CD14-positive monocyte (primary cell): ENCODE measurements around the gene DNAJB8. TPM values are rescaled to one million over a fixed set of nuclear protein-coding genes. Genes with fewer than 3 reads are reported as not detected.
A peak's percentile ranks its signal among the peaks of the same experiment; 100 is the strongest.

Experiments used
- DNase-seq, 3 donors: peaks; one replicate each; pipeline ENCODE4 v3.0.0-alpha.2; 2011 to 2022
- H2AFZ ChIP-seq: 2 replicates; pipeline ENCODE4 v1.6.0; 2012; ENCODE audit warnings: mild to moderate bottlenecking, low read depth, low read length, inconsistent platforms; ENCODE audit not compliant: insufficient read depth, poor library complexity, severe bottlenecking
- H3K27ac ChIP-seq, 2 donors: 1 replicate in 1 of 2; 2 replicates in 1 of 2; pipeline ENCODE4 v1.5.1; 2012 to 2013; ENCODE audit warnings: low read length in 2 of 2, control low read depth in 1 of 2, inconsistent platforms in 1 of 2, low read depth in 1 of 2, mild to moderate bottlenecking in 1 of 2
- H3K27me3 ChIP-seq, 2 donors: one replicate each; pipeline versions ENCODE4 v1.6.0 to v1.6.1; 2011 to 2013; ENCODE audit warnings: low read length in 2 of 2; ENCODE audit not compliant: control insufficient read depth in 2 of 2, insufficient read depth in 2 of 2
- H3K36me3 ChIP-seq, 2 donors: replicated peaks in 1 of 2; 1 replicate in 1 of 2; 2 replicates in 1 of 2; pipeline versions ENCODE4 v1.5.1 to v1.6.1; 2012 to 2013; ENCODE audit warnings: low read length in 2 of 2, control low read depth in 1 of 2, inconsistent platforms in 1 of 2, mild to moderate bottlenecking in 1 of 2; ENCODE audit not compliant: insufficient read depth in 2 of 2, control insufficient read depth in 1 of 2
- H3K4me1 ChIP-seq, 2 donors: 1 replicate in 1 of 2; 2 replicates in 1 of 2; pipeline versions ENCODE4 v1.5.1 to v1.6.1; 2012 to 2013; ENCODE audit warnings: low read length in 2 of 2, control low read depth in 1 of 2, inconsistent platforms in 1 of 2, mild to moderate bottlenecking in 1 of 2, moderate library complexity in 1 of 2; ENCODE audit not compliant: insufficient read depth in 2 of 2, control insufficient read depth in 1 of 2
- H3K4me2 ChIP-seq: replicated peaks from 2 replicates; pipeline ENCODE3; 2012; ENCODE audit warnings: low read length, moderate library complexity, mild to moderate bottlenecking; ENCODE audit not compliant: poor library complexity, severe bottlenecking; ENCODE audit errors: extremely low read depth
- H3K4me3 ChIP-seq, 3 experiments: fragments of 200-600 bp in 1 of 3; sonication (generic) in 1 of 3; replicated peaks in 1 of 3; 1 replicate in 2 of 3; 2 replicates in 1 of 3; pipeline ENCODE4 v1.5.1; 2011 to 2013; ENCODE audit warnings: low read length in 3 of 3, mild to moderate bottlenecking in 3 of 3, control low read depth in 2 of 3, low read depth in 2 of 3, inconsistent platforms in 1 of 3, moderate library complexity in 1 of 3
- H3K79me2 ChIP-seq: 2 replicates; pipeline ENCODE4 v1.6.0; 2012; ENCODE audit warnings: mild to moderate bottlenecking, control low read depth, inconsistent platforms, low read length, moderate library complexity; ENCODE audit not compliant: insufficient read depth
- H3K9ac ChIP-seq: 2 replicates; pipeline ENCODE4 v1.6.0; 2017; ENCODE audit warnings: low read length, mild to moderate bottlenecking; ENCODE audit not compliant: insufficient read depth, poor library complexity, severe bottlenecking
- H3K9me3 ChIP-seq, 2 donors: replicated peaks in 1 of 2; 1 replicate in 1 of 2; 2 replicates in 1 of 2; pipeline versions ENCODE4 v1.5.1 to v1.6.1; 2012 to 2013; ENCODE audit warnings: low read length in 2 of 2, control low read depth in 1 of 2; ENCODE audit not compliant: control insufficient read depth in 1 of 2, insufficient read depth in 1 of 2
- H4K20me1 ChIP-seq: 2 replicates; pipeline ENCODE4 v1.6.0; 2012; ENCODE audit warnings: mild to moderate bottlenecking, low read length, control low read depth, moderate library complexity; ENCODE audit not compliant: insufficient read depth
- H3K27ac Mint-ChIP-seq, 7 donors: one replicate each; pipeline ENCODE4 v1.8.0; 2020; ENCODE audit warnings: mild to moderate bottlenecking in 7 of 7, mixed read lengths in 7 of 7, moderate library complexity in 6 of 7, inconsistent platforms in 2 of 7
- H3K27me3 Mint-ChIP-seq, 3 donors: one replicate each; pipeline ENCODE4 v1.8.0; 2021 to 2022; ENCODE audit warnings: low read depth in 3 of 3, mild to moderate bottlenecking in 3 of 3, mixed read lengths in 3 of 3, moderate library complexity in 3 of 3, inconsistent platforms in 1 of 3
- H3K36me3 Mint-ChIP-seq, 2 donors: one replicate each; pipeline ENCODE4 v1.8.0; 2020; ENCODE audit warnings: mixed read lengths in 2 of 2, inconsistent platforms in 1 of 2, mild to moderate bottlenecking in 1 of 2
- H3K4me1 Mint-ChIP-seq: one replicate; pipeline ENCODE4 v1.8.0; 2020; ENCODE audit warnings: mild to moderate bottlenecking, mixed read lengths
- H3K4me3 Mint-ChIP-seq, 2 donors: one replicate each; pipeline ENCODE4 v1.8.0; 2020; ENCODE audit warnings: mild to moderate bottlenecking in 2 of 2, mixed read lengths in 2 of 2, moderate library complexity in 1 of 2
- H3K9me3 Mint-ChIP-seq, 7 donors: one replicate each; pipeline ENCODE4 v1.8.0; 2020 to 2022; ENCODE audit warnings: mixed read lengths in 7 of 7, mild to moderate bottlenecking in 6 of 7, moderate library complexity in 6 of 7, inconsistent platforms in 2 of 7
- WGBS: methylation state at CpG from one replicate; pipeline ENCODE4 v1.1.5; 2013; ENCODE audit warnings: missing lambda C conversion rate; ENCODE audit not compliant: insufficient coverage; 5-methylcytosine and 5-hydroxymethylcytosine counted together
- intact Hi-C, 2 donors: fragments of 100-400 bp; cut with micrococcal nuclease; formaldehyde crosslinking; loops; one replicate each; pipeline versions ENCODE4 v1.15.0 to v1.15.1; 2023
- polyA plus RNA-seq, 3 donors: library from polyadenylated mRNA; depleted of rRNA in 1 of 3; unstranded in 2 of 3; stranded (reverse) in 1 of 3; fragments of 300-500 nt in 2 of 3; fragments of >200 nt in 1 of 3; fragmentation: Illumina TruSeq in 2 of 3; gene quantifications; 1 replicate in 2 of 3; 2 replicates in 1 of 3; pipeline ENCODE4 v1.2.3, GENCODE V29; 2012 to 2021
- TF ChIP-seq, protein P1 (sequence below): fragments of 200-600 bp; IDR thresholded peaks from one replicate; pipeline ENCODE4 v1.8.0; 2022; ENCODE audit warnings: antibody characterized with exemption, mild to moderate bottlenecking

Gene DNAJB8
- polyA plus RNA-seq, 3 donors = not detected

DNA sequence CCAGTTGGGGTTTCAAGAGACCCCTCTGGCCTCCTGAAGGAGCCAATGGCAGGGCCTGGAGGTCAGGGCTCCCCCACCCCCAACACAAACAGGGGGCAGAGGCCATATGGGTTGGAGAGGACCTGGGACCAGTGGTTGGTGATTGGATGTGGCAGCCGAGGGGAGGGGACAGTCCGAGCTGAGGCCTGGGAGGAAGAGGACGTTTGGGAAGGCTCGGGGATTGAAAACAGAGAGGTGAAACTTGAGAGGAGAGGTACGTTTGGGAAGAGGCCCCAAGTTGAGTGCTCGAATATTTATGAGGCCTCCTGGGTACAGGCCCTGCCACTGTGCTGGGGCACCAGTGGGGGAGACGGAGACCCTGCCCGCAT lies 53.7 kb downstream of the DNAJB8 start:
- TF ChIP-seq, protein P1, sequence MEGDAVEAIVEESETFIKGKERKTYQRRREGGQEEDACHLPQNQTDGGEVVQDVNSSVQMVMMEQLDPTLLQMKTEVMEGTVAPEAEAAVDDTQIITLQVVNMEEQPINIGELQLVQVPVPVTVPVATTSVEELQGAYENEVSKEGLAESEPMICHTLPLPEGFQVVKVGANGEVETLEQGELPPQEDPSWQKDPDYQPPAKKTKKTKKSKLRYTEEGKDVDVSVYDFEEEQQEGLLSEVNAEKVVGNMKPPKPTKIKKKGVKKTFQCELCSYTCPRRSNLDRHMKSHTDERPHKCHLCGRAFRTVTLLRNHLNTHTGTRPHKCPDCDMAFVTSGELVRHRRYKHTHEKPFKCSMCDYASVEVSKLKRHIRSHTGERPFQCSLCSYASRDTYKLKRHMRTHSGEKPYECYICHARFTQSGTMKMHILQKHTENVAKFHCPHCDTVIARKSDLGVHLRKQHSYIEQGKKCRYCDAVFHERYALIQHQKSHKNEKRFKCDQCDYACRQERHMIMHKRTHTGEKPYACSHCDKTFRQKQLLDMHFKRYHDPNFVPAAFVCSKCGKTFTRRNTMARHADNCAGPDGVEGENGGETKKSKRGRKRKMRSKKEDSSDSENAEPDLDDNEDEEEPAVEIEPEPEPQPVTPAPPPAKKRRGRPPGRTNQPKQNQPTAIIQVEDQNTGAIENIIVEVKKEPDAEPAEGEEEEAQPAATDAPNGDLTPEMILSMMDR = no peak
- H3K79me2 ChIP-seq = no peaks in the 10 kb centered on the region
- peaks cover 37% of the 10 kb centered on the region for H3K4me1 Mint-ChIP-seq
- peak overlapping the region in 1 of 7 donors; percentile 27 for H3K27ac Mint-ChIP-seq
- H3K4me3 Mint-ChIP-seq = no peak overlapping the region
- H3K27me3 ChIP-seq = no peaks in the 10 kb centered on the region
- H3K9me3 Mint-ChIP-seq = peaks cover 7 to 12% (median 10%) of the 10 kb centered on the region in 7 donors
- H3K4me2 ChIP-seq = no peak overlapping the region
- no peak for DNase-seq
- H3K4me3 ChIP-seq = no peak overlapping the region
- WGBS = 95% methylated on average over 8 of the region's 8 CpGs
- peaks cover 13 to 16% of the 10 kb centered on the region in 2 donors for H3K36me3 Mint-ChIP-seq
- no peak overlapping the region for H3K9ac ChIP-seq
- H3K27me3 Mint-ChIP-seq = peaks cover under 1 to 4% (median 2%) of the 10 kb centered on the region in 3 donors
- peaks cover 0 to 7% of the 10 kb centered on the region in 2 donors for H3K36me3 ChIP-seq
- H3K27ac ChIP-seq = no peak overlapping the region
- H4K20me1 ChIP-seq = no peaks in the 10 kb centered on the region
- H3K4me1 ChIP-seq = peaks cover 30 to 32% of the 10 kb centered on the region in 2 donors
- H3K9me3 ChIP-seq = peaks cover 0 to 11% of the 10 kb centered on the region in 2 donors
- intact Hi-C loops = no loop called here
- no peak overlapping the region for H2AFZ ChIP-seq

Other genes starting within 250 kb of the DNAJB8 start
- gene GATA2, start 26.3 kb upstream of the DNAJB8 start, polyA plus RNA-seq = under 1 TPM in 2 of 3 donors, not detected in 1; 0.07 to 0.36 TPM
- 100 to 1,000 TPM; 112 to 375 (median 354) TPM for gene RPN1, start 183.9 kb upstream of the DNAJB8 start, polyA plus RNA-seq